Endothelial cell (in vitro differentiated cells): ENCODE data around the gene ADGRA1. TPM values are rescaled to one million over a fixed set of nuclear protein-coding genes. Genes with fewer than 3 reads are reported as not detected.

Source experiments
- DNase-seq: peaks from one replicate; pipeline ENCODE4 v3.0.0; 2021; ENCODE audit warnings: low spot score
- H3K27ac Mint-ChIP-seq: one replicate; pipeline ENCODE4 v1.8.0; 2021; ENCODE audit warnings: mixed read lengths, inconsistent platforms; ENCODE audit not compliant: unreplicated experiment
- H3K27me3 Mint-ChIP-seq: one replicate; pipeline ENCODE4 v1.8.0; 2021; ENCODE audit warnings: mild to moderate bottlenecking, moderate library complexity, mixed read lengths, inconsistent platforms; ENCODE audit not compliant: unreplicated experiment
- H3K36me3 Mint-ChIP-seq: one replicate; pipeline ENCODE4 v1.8.0; 2021; ENCODE audit warnings: mild to moderate bottlenecking, low read depth, mixed read lengths, inconsistent platforms; ENCODE audit not compliant: unreplicated experiment
- H3K4me1 Mint-ChIP-seq: one replicate; pipeline ENCODE4 v1.8.0; 2021; ENCODE audit warnings: mild to moderate bottlenecking, mixed read lengths, inconsistent platforms; ENCODE audit not compliant: unreplicated experiment
- H3K4me3 Mint-ChIP-seq: one replicate; pipeline ENCODE4 v1.8.0; 2021; ENCODE audit warnings: mild to moderate bottlenecking, mixed read lengths, inconsistent platforms; ENCODE audit not compliant: unreplicated experiment
- H3K9me3 Mint-ChIP-seq: one replicate; pipeline ENCODE4 v1.8.0; 2021; ENCODE audit warnings: mixed read lengths, inconsistent platforms; ENCODE audit not compliant: unreplicated experiment
- CTCF ChIP-seq: fragments of 200-600 bp; sonication (generic); IDR thresholded peaks from one replicate; pipeline ENCODE4 v1.5.0; 2021; ENCODE audit warnings: antibody characterized with exemption; ENCODE audit not compliant: unreplicated experiment
- total RNA-seq: library from RNA; stranded (reverse); fragmentation: NEBNext Ultra II Directional; extraction: Animal tissue kit (Norgen Biotek cat#: 25700); gene quantifications from one replicate; pipeline ENCODE4 v1.2.1, GENCODE V29; 2021; ENCODE audit not compliant: unreplicated experiment

The ADGRA1 gene
- total RNA-seq, 1 donor from 2014 or later: not detected

- peaks cover 5% of the 10 kb centered on the region for H3K36me3 Mint-ChIP-seq
- no peak for DNase-seq
- peaks cover 14% of the 10 kb centered on the region for H3K27me3 Mint-ChIP-seq
- H3K9me3 Mint-ChIP-seq: peaks cover 4% of the 10 kb centered on the region
- no peak for TF ChIP-seq CTCF
- H3K4me1 Mint-ChIP-seq: no peaks in the 10 kb centered on the region
- no peak overlapping the region for H3K27ac Mint-ChIP-seq
- H3K4me3 Mint-ChIP-seq: no peak overlapping the region
These were observed 5.6 kb downstream of the ADGRA1 start for GRCh38 chr10:133093291-133093690.

DNA sequence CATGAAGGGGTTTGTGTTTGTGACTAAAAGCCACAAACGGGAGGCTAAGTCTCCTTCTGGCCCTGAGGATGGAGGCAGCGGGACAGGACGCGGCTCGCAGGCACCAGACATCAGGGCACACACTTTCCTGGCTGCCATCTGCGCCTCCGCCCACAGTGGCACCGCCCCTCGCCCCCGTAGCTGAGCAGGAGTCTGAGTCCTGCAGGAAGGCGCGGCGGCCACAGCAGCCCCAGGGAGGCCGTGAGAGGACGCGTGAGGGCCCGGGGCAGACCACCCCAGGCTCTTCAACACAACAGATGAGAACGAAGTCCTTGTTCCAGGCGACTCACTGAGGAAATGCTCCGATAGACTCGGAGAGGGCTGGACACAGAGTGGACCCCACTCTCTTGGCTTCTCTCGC lies 6.6 kb downstream of the ADGRA1 start:
- Mint-ChIP-seq H3K4me3 (no peak overlapping the region), H3K36me3 (peaks cover 5% of the 10 kb centered on the region), H3K4me1 (no peaks in the 10 kb centered on the region), H3K9me3 (peaks cover 4% of the 10 kb centered on the region), H3K27me3 (peaks cover 14% of the 10 kb centered on the region), H3K27ac (no peak overlapping the region)
- no peak for TF ChIP-seq CTCF
- no peak for DNase-seq

DNA sequence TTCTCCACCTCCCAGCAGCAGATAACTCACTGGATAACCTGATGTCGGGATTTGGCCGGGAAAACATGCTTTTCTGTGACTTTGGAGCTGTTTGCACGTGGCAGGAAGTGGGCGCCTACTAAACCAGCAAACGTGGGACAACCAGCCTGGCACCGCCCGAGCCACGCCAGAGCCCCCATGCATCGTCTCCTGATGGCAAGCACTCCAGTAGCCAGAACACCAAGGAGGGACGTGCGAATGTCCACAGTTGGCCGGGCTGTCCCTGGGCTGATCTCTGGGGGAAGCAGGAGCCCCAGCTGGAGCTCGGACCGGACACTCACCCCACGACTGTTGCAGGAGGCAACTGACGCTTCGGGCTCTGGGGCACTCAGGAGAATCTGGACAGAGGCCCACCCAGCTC lies 7.1 kb downstream of the ADGRA1 start:
- Mint-ChIP-seq H3K4me1 (no peaks in the 10 kb centered on the region), H3K27ac (no peak overlapping the region), H3K4me3 (no peak overlapping the region), H3K36me3 (peaks cover 5% of the 10 kb centered on the region), H3K27me3 (peaks cover 14% of the 10 kb centered on the region), H3K9me3 (peaks cover 4% of the 10 kb centered on the region)
- TF ChIP-seq CTCF: no peak
- no peak for DNase-seq

GRCh38 chr10:133095586-133095985 lies 7.9 kb downstream of the ADGRA1 start:
- TF ChIP-seq CTCF: no peak
- Mint-ChIP-seq H3K4me1 (no peaks in the 10 kb centered on the region), H3K27ac (no peak overlapping the region), H3K9me3 (peaks cover 4% of the 10 kb centered on the region), H3K4me3 (no peak overlapping the region), H3K36me3 (peaks cover 5% of the 10 kb centered on the region), H3K27me3 (peaks cover 9% of the 10 kb centered on the region)
- DNase-seq: no peak

- DNase-seq: no peak
- no peak for TF ChIP-seq CTCF
- Mint-ChIP-seq H3K4me3 (no peak overlapping the region), H3K9me3 (peaks cover 4% of the 10 kb centered on the region), H3K36me3 (peaks cover 6% of the 10 kb centered on the region), H3K4me1 (no peaks in the 10 kb centered on the region), H3K27me3 (peaks cover 10% of the 10 kb centered on the region), H3K27ac (no peak overlapping the region)
These were observed 9.0 kb downstream of the ADGRA1 start for GRCh38 chr10:133096616-133097269.
